MM.1S (cell line): ENCODE measurements around the gene CCIN.
"Not testable (repeated sequence)": the region's sequence is repeated elsewhere in the genome, so short reads cannot be mapped to it uniquely, and the experiment has no call there.

Experiments
- DNase-seq: peaks from one replicate; pipeline ENCODE4 v3.0.0-alpha.2; 2015
- H2AFZ ChIP-seq: fragments of 300-600 bp; sonication (generic); 2 replicates; pipeline ENCODE4 v1.6.0; 2016; ENCODE audit warnings: antibody characterized with exemption, low read length
- H3F3A ChIP-seq: fragments of 300-600 bp; sonication (generic); 2 replicates; pipeline ENCODE4 v1.6.1; 2016; ENCODE audit warnings: mild to moderate bottlenecking, antibody characterized with exemption, low read length, moderate library complexity, mixed read lengths; ENCODE audit not compliant: insufficient read depth
- H3K27ac ChIP-seq: fragments of 300-600 bp; sonication (generic); 2 replicates; pipeline ENCODE4 v1.5.1; 2016; ENCODE audit warnings: mild to moderate bottlenecking, low read length
- H3K27me3 ChIP-seq: fragments of 300-600 bp; sonication (generic); replicated peaks from 2 replicates; pipeline ENCODE4 v1.6.0; 2016; ENCODE audit warnings: low read length; ENCODE audit not compliant: insufficient read depth
- H3K36me3 ChIP-seq: fragments of 300-600 bp; sonication (generic); replicated peaks from 2 replicates; pipeline ENCODE4 v1.6.1; 2016; ENCODE audit warnings: mild to moderate bottlenecking, low read length, mixed read lengths; ENCODE audit not compliant: insufficient read depth
- H3K4me1 ChIP-seq: fragments of 300-600 bp; sonication (generic); 2 replicates; pipeline ENCODE4 v1.6.1; 2016; ENCODE audit warnings: low read length, mixed read lengths
- H3K4me2 ChIP-seq: fragments of 300-600 bp; sonication (generic); 2 replicates; pipeline ENCODE4 v1.6.0; 2016; ENCODE audit warnings: low read depth, low read length
- H3K4me3 ChIP-seq: fragments of 300-600 bp; sonication (generic); 2 replicates; pipeline ENCODE4 v1.5.1; 2016; ENCODE audit warnings: low read length, mixed read lengths
- H3K79me2 ChIP-seq: fragments of 300-600 bp; sonication (generic); 2 replicates; pipeline ENCODE4 v1.6.1; 2016; ENCODE audit warnings: mixed run types, low read length, mixed read lengths
- H3K9ac ChIP-seq: fragments of 300-600 bp; sonication (generic); 2 replicates; pipeline ENCODE4 v1.6.1; 2016; ENCODE audit warnings: low read length, mixed read lengths
- H3K9me2 ChIP-seq: fragments of 300-600 bp; sonication (generic); replicated peaks from 2 replicates; pipeline ENCODE4 v1.6.1; 2016; ENCODE audit warnings: mild to moderate bottlenecking, low read length, mixed read lengths; ENCODE audit not compliant: insufficient read depth
- H3K9me3 ChIP-seq: fragments of 300-600 bp; sonication (generic); replicated peaks from 2 replicates; pipeline ENCODE4 v1.6.1; 2016; ENCODE audit warnings: mild to moderate bottlenecking, low read length, mixed read lengths; ENCODE audit not compliant: insufficient read depth
- H4K20me1 ChIP-seq: fragments of 300-600 bp; sonication (generic); 2 replicates; pipeline ENCODE4 v1.6.1; 2016; ENCODE audit warnings: mild to moderate bottlenecking, low read length, moderate library complexity, mixed read lengths; ENCODE audit not compliant: insufficient read depth
- EZH2 ChIP-seq: fragments of 300-600 bp; sonication (generic); optimal IDR thresholded peaks from 2 replicates; pipeline ENCODE3; 2017; ENCODE audit warnings: low read depth, mild to moderate bottlenecking, antibody characterized with exemption, low read length, mixed read lengths
- EZH2phosphoT487 ChIP-seq: fragments of 300-600 bp; sonication (generic); IDR thresholded peaks from 2 replicates; pipeline ENCODE4 v1.6.1; 2018; ENCODE audit warnings: antibody characterized with exemption, low read length
- TF ChIP-seq, protein P1 (sequence below): fragments of 300-600 bp; sonication (generic); IDR thresholded peaks from 2 replicates; pipeline ENCODE4 v1.5.1; 2016; ENCODE audit warnings: antibody characterized with exemption, low read length, mixed read lengths

Gene CCIN

DNA sequence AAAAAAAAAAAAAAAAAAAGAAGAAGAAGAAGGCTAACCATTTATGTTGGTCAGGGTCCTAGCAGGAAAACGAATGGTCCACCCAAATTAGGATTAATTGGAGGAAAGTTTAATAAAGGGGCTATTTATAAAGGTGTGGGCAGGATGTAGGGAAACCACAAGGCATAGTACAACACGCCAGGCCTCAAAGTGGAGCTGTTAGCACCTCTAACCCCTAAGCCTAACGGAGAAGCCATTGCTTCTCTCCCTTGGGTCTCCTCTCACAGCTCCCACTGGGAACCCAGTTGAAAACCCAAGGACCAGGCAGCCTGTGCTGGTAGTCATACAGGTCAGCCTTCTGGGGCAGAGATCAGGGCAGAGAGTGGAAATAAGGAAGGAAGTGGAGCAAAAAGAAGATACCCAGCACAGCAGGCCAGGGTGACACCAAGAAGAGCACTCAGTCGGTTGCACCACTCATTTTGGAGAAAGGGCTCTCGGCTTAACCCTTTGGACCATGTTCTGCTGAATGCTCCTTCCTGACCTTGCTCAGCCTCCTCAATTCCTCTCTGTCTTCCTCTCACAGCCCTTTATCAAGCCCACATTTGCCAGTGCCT is 41.4 kb upstream of the CCIN start:
- H3K4me2 ChIP-seq = no peak overlapping the region
- no peaks in the 10 kb centered on the region for H3K36me3 ChIP-seq
- no peaks in the 10 kb centered on the region for H4K20me1 ChIP-seq
- no peak for TF ChIP-seq EZH2phosphoT487
- TF ChIP-seq, protein P1, sequence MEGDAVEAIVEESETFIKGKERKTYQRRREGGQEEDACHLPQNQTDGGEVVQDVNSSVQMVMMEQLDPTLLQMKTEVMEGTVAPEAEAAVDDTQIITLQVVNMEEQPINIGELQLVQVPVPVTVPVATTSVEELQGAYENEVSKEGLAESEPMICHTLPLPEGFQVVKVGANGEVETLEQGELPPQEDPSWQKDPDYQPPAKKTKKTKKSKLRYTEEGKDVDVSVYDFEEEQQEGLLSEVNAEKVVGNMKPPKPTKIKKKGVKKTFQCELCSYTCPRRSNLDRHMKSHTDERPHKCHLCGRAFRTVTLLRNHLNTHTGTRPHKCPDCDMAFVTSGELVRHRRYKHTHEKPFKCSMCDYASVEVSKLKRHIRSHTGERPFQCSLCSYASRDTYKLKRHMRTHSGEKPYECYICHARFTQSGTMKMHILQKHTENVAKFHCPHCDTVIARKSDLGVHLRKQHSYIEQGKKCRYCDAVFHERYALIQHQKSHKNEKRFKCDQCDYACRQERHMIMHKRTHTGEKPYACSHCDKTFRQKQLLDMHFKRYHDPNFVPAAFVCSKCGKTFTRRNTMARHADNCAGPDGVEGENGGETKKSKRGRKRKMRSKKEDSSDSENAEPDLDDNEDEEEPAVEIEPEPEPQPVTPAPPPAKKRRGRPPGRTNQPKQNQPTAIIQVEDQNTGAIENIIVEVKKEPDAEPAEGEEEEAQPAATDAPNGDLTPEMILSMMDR = no peak
- no peak for TF ChIP-seq EZH2
- H3K9me2 ChIP-seq = no peaks in the 10 kb centered on the region
- H3K27me3 ChIP-seq = no peaks in the 10 kb centered on the region
- no peak overlapping the region for H3K9ac ChIP-seq
- H3K27ac ChIP-seq = no peak overlapping the region
- no peak for DNase-seq
- H3K4me3 ChIP-seq = no peak overlapping the region
- H3K9me3 ChIP-seq = no peaks in the 10 kb centered on the region
- H3K4me1 ChIP-seq = no peaks in the 10 kb centered on the region
- no peak overlapping the region for H2AFZ ChIP-seq
- H3K79me2 ChIP-seq = no peaks in the 10 kb centered on the region
- no peaks in the 10 kb centered on the region for H3F3A ChIP-seq

DNA sequence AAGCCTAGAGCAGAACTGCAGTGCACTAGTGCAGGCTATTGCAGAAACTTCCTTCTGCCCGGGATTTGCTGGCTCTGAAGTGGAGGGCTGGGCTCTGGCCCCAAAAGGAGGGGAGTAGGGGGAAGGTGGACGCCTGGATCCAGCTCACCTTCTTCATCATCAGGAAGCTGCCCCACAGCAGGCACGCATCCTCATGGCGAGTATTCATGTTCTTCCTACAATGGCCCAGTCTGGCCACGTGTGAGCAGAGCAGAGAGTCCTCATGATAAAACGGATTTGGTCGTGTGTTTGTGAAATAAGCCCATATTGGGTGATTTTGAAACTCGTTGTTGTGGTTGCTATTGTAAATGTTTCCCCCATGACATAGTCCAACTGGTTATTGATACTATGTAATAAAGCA is 40.8 kb upstream of the CCIN start:
- no peaks in the 10 kb centered on the region for H3K27me3 ChIP-seq
- no peaks in the 10 kb centered on the region for H3F3A ChIP-seq
- H3K79me2 ChIP-seq = no peaks in the 10 kb centered on the region
- H3K9ac ChIP-seq = no peak overlapping the region
- no peak overlapping the region for H3K27ac ChIP-seq
- no peaks in the 10 kb centered on the region for H3K4me1 ChIP-seq
- H3K4me2 ChIP-seq = no peak overlapping the region
- H3K36me3 ChIP-seq = no peaks in the 10 kb centered on the region
- TF ChIP-seq EZH2 (no peak), EZH2phosphoT487 (no peak)
- TF ChIP-seq, protein P1 = no peak
- no peaks in the 10 kb centered on the region for H3K9me3 ChIP-seq
- H3K4me3 ChIP-seq = no peak overlapping the region
- no peak overlapping the region for H2AFZ ChIP-seq
- no peaks in the 10 kb centered on the region for H3K9me2 ChIP-seq
- no peaks in the 10 kb centered on the region for H4K20me1 ChIP-seq
- no peak for DNase-seq

DNA sequence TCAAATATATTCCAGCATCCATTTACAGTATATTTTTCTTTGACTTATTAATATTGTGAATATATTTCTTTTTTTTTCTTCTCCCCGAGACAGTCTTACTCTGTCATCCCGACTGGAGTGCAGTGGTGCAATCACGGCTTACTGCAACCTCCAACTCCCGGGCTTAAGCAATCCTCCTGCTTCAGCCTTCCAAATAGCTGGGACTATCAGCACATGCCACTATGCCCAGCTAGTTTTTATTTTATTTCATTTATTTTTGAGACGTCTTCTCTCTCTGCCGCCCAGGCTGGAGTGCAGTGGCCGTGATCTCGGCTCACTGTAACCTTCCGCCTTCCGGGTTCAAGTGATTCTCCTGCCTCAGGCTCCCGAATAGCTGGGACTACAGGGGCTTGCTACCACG is 40.0 kb upstream of the CCIN start:
- H3K27me3 ChIP-seq = no peaks in the 10 kb centered on the region
- H3K79me2 ChIP-seq = no peaks in the 10 kb centered on the region
- H2AFZ ChIP-seq = no peak overlapping the region
- no peaks in the 10 kb centered on the region for H3K36me3 ChIP-seq
- no peaks in the 10 kb centered on the region for H3F3A ChIP-seq
- no peak overlapping the region for H3K9ac ChIP-seq
- no peaks in the 10 kb centered on the region for H4K20me1 ChIP-seq
- no peak overlapping the region for H3K4me2 ChIP-seq
- H3K4me1 ChIP-seq = no peaks in the 10 kb centered on the region
- TF ChIP-seq EZH2phosphoT487 = no peak
- TF ChIP-seq, protein P1 = no peak
- no peak for TF ChIP-seq EZH2
- H3K4me3 ChIP-seq = no peak overlapping the region
- H3K9me2 ChIP-seq = no peaks in the 10 kb centered on the region
- H3K9me3 ChIP-seq = no peaks in the 10 kb centered on the region
- DNase-seq = no peak
- no peak overlapping the region for H3K27ac ChIP-seq

DNA sequence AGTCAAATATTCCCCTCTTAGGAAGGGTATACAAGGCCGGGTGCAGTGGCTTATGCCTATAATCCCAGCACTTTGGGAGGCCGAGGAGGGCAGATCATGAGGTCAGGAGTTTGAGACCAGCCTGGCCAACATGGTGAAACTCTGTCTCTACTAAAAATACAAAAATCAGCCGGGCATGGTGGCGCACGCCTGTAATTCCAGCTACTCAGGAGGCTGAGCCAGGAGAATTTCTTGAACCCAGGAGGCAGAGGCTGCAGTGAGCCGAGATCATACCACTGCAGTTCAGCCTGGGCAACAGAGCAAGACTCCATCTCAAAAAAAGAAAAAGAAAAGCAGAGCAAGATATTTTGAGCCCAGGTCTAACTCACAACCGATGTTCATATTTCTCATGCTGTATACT is 37.5 kb upstream of the CCIN start:
- H3K4me2 ChIP-seq, H2AFZ ChIP-seq, H3K4me3 ChIP-seq: not testable (repeated sequence)

More for the DNA sequence above, 37.5 kb upstream of the CCIN start:
- H3K9ac ChIP-seq, H3K9me2 ChIP-seq, H3K36me3 ChIP-seq, H3K27ac ChIP-seq, DNase-seq, H4K20me1 ChIP-seq, H3K9me3 ChIP-seq, H3F3A ChIP-seq, H3K4me1 ChIP-seq, H3K79me2 ChIP-seq, H3K27me3 ChIP-seq: not testable (repeated sequence)
